Panc1 (cell line): ENCODE data around the gene GRIN1.

ENCODE experiments used
- POLR2AphosphoS5 ChIP-seq: IDR thresholded peaks from 2 replicates; pipeline ENCODE4 v1.6.1; 2012; ENCODE audit warnings: mild to moderate bottlenecking, low read depth, low read length, moderate library complexity
- REST ChIP-seq, 2 experiments: IDR thresholded peaks; 2 replicates each; pipeline ENCODE4 v1.6.1; 2011 to 2012; ENCODE audit warnings: low read depth in 2 of 2, control low read depth in 1 of 2, low read length in 1 of 2, mild to moderate bottlenecking in 1 of 2, moderate library complexity in 1 of 2; ENCODE audit not compliant: insufficient read depth in 1 of 2
- SIN3A ChIP-seq: IDR thresholded peaks from 2 replicates; pipeline ENCODE4 v1.6.1; 2012; ENCODE audit warnings: low read depth, mild to moderate bottlenecking, low read length, moderate library complexity, borderline replicate concordance; ENCODE audit not compliant: insufficient read depth
- TF ChIP-seq, protein P1 (sequence below): fragments of 450-650 bp; IDR thresholded peaks from 2 replicates; pipeline ENCODE4 v1.5.1; 2017; ENCODE audit warnings: mild to moderate bottlenecking

GRCh38 chr9:137112564-137113384 is 26.2 kb upstream of the GRIN1 start:
- TF ChIP-seq REST (IDR thresholded peaks at IDR 0.05; ENCODE audit: insufficient read depth in 1 of 2, low read depth in 2 of 2, low read length in 1 of 2) (no peak), SIN3A (no peak), POLR2AphosphoS5 (no peak)
- TF ChIP-seq, protein P1, sequence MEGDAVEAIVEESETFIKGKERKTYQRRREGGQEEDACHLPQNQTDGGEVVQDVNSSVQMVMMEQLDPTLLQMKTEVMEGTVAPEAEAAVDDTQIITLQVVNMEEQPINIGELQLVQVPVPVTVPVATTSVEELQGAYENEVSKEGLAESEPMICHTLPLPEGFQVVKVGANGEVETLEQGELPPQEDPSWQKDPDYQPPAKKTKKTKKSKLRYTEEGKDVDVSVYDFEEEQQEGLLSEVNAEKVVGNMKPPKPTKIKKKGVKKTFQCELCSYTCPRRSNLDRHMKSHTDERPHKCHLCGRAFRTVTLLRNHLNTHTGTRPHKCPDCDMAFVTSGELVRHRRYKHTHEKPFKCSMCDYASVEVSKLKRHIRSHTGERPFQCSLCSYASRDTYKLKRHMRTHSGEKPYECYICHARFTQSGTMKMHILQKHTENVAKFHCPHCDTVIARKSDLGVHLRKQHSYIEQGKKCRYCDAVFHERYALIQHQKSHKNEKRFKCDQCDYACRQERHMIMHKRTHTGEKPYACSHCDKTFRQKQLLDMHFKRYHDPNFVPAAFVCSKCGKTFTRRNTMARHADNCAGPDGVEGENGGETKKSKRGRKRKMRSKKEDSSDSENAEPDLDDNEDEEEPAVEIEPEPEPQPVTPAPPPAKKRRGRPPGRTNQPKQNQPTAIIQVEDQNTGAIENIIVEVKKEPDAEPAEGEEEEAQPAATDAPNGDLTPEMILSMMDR, result no peak
